Measurements from ENCODE around the gene FREM2.

Gene FREM2

GRCh38 chr13:38687246-38688229 lies 661 bp downstream of the FREM2 start:
- no peak for DNase-seq (ENCODE audit: low read depth in 2 of 2)

GRCh38 chr13:38688674-38689073 lies 1.8 kb downstream of the FREM2 start:
- DNase-seq (ENCODE audit: low read depth in 2 of 2): no peak

GRCh38 chr13:38690231-38690630 lies 3.4 kb downstream of the FREM2 start:
- no peak for DNase-seq (ENCODE audit: low read depth in 2 of 2)

GRCh38 chr13:38693168-38693567 lies 6.3 kb downstream of the FREM2 start:
- no peak for DNase-seq (ENCODE audit: low read depth in 2 of 2)

- DNase-seq (ENCODE audit: low read depth in 2 of 2): no peak
Observed at GRCh38 chr13:38693641-38694040, 6.8 kb downstream of the FREM2 start.

- no peak for DNase-seq (ENCODE audit: low read depth in 2 of 2)
Observed at GRCh38 chr13:38697197-38697596, 10.3 kb downstream of the FREM2 start.

GRCh38 chr13:38697628-38698333 lies 10.9 kb downstream of the FREM2 start:
- no peak for DNase-seq (ENCODE audit: low read depth in 2 of 2)

- no peak for DNase-seq (ENCODE audit: low read depth in 2 of 2)
Observed at GRCh38 chr13:38700051-38700450, 13.2 kb downstream of the FREM2 start.

- no peak for DNase-seq (ENCODE audit: low read depth in 2 of 2)
Observed at GRCh38 chr13:38702669-38703068, 15.8 kb downstream of the FREM2 start.

- DNase-seq (ENCODE audit: low read depth in 2 of 2): no peak
Observed at GRCh38 chr13:38703255-38703654, 16.4 kb downstream of the FREM2 start.

GRCh38 chr13:38705365-38705764 lies 18.5 kb downstream of the FREM2 start:
- no peak for DNase-seq (ENCODE audit: low read depth in 2 of 2)

- no peak for DNase-seq (ENCODE audit: low read depth in 2 of 2)
Observed at GRCh38 chr13:38707460-38707859, 20.6 kb downstream of the FREM2 start.

- DNase-seq (ENCODE audit: low read depth in 2 of 2): no peak
Observed at GRCh38 chr13:38713046-38713445, 26.2 kb downstream of the FREM2 start.

- DNase-seq (ENCODE audit: low read depth in 2 of 2): no peak
Observed at GRCh38 chr13:38718374-38718773, 31.5 kb downstream of the FREM2 start.

- no peak for DNase-seq (ENCODE audit: low read depth in 2 of 2)
Observed at GRCh38 chr13:38730332-38730731, 43.5 kb downstream of the FREM2 start.

- no peak for DNase-seq (ENCODE audit: low read depth in 2 of 2)
Observed at GRCh38 chr13:38733146-38733545, 46.3 kb downstream of the FREM2 start.

GRCh38 chr13:38735665-38736440 lies 49.0 kb downstream of the FREM2 start:
- DNase-seq (ENCODE audit: low read depth in 2 of 2): no peak

GRCh38 chr13:38743466-38743865 lies 56.6 kb downstream of the FREM2 start:
- no peak for DNase-seq (ENCODE audit: low read depth in 2 of 2)

- no peak for DNase-seq (ENCODE audit: low read depth in 2 of 2)
Observed at GRCh38 chr13:38752686-38753085, 65.8 kb downstream of the FREM2 start.

GRCh38 chr13:38753878-38754277 lies 67.0 kb downstream of the FREM2 start:
- no peak for DNase-seq (ENCODE audit: low read depth in 2 of 2)

- no peak for DNase-seq (ENCODE audit: low read depth in 2 of 2)
Observed at GRCh38 chr13:38755793-38756192, 68.9 kb downstream of the FREM2 start.

GRCh38 chr13:38758277-38758676 lies 71.4 kb downstream of the FREM2 start:
- DNase-seq (ENCODE audit: low read depth in 2 of 2): no peak
